Keratinocyte (primary cell): Measurements from ENCODE around the gene LMBR1. TPM values are rescaled to one million over a fixed set of nuclear protein-coding genes. Genes with fewer than 3 reads are reported as not detected.

Experiments used
- DNase-seq: peaks from one replicate; pipeline ENCODE4 v3.0.0-alpha.2; 2011; ENCODE audit warnings: low read depth, missing footprints, low spot score
- FAIRE-seq: peaks from 2 replicates; lab custom pipeline; 2011; peaks lifted over from hg19 to GRCh38; lab: Jason Lieb, UNC
- H2AFZ ChIP-seq: 2 replicates; pipeline ENCODE4 v1.6.0; 2012; ENCODE audit warnings: low read length, control low read depth, inconsistent platforms; ENCODE audit not compliant: control insufficient read depth
- H3K27ac ChIP-seq: 2 replicates; pipeline ENCODE4 v1.5.1; 2011; ENCODE audit warnings: low read length; ENCODE audit not compliant: control insufficient read depth, insufficient read depth
- H3K27me3 ChIP-seq: 3 replicates; pipeline ENCODE4 v1.6.0; 2011; ENCODE audit warnings: low read length; ENCODE audit not compliant: control insufficient read depth, insufficient read depth; ENCODE audit errors: extremely low read depth
- H3K36me3 ChIP-seq, 2 experiments: 2 replicates in 1 of 2; 3 replicates in 1 of 2; pipeline ENCODE4 v1.5.1; 2011; ENCODE audit warnings: low read length in 2 of 2, mild to moderate bottlenecking in 1 of 2; ENCODE audit not compliant: control insufficient read depth in 2 of 2, insufficient read depth in 2 of 2; ENCODE audit errors: extremely low read depth in 1 of 2
- H3K4me1 ChIP-seq: 3 replicates; pipeline ENCODE4 v1.5.1; 2011; ENCODE audit warnings: low read length; ENCODE audit not compliant: control insufficient read depth, insufficient read depth; ENCODE audit errors: extremely low read depth
- H3K4me2 ChIP-seq: 3 replicates; pipeline ENCODE4 v1.6.0; 2011; ENCODE audit warnings: low read depth, low read length; ENCODE audit not compliant: control insufficient read depth, insufficient read depth; ENCODE audit errors: extremely low read depth
- H3K4me3 ChIP-seq, 3 experiments: fragments of 200-600 bp in 1 of 3; sonication (generic) in 1 of 3; 2 replicates in 2 of 3; 3 replicates in 1 of 3; pipeline ENCODE4 v1.5.1; 2011 to 2016; ENCODE audit warnings: low read length in 3 of 3, mild to moderate bottlenecking in 3 of 3, control low read depth in 2 of 3, inconsistent platforms in 1 of 3, low read depth in 1 of 3, mixed read lengths in 1 of 3, mixed run types in 1 of 3, moderate library complexity in 1 of 3; ENCODE audit not compliant: control insufficient read depth in 2 of 3, insufficient read depth in 2 of 3; ENCODE audit errors: extremely low read depth in 1 of 3
- H3K79me2 ChIP-seq: 2 replicates; pipeline ENCODE4 v1.6.0; 2012; ENCODE audit warnings: low read length; ENCODE audit not compliant: control insufficient read depth, insufficient read depth
- H3K9ac ChIP-seq: 3 replicates; pipeline ENCODE4 v1.6.0; 2011; ENCODE audit warnings: low read length; ENCODE audit not compliant: control insufficient read depth, insufficient read depth; ENCODE audit errors: extremely low read depth
- H3K9me1 ChIP-seq: 3 replicates; pipeline ENCODE4 v1.6.0; 2011; ENCODE audit warnings: low read length; ENCODE audit not compliant: control insufficient read depth, insufficient read depth; ENCODE audit errors: extremely low read depth
- H3K9me3 ChIP-seq: 2 replicates; pipeline ENCODE4 v1.5.1; 2012; ENCODE audit warnings: low read depth, low read length; ENCODE audit not compliant: control insufficient read depth
- H4K20me1 ChIP-seq: 3 replicates; pipeline ENCODE4 v1.6.0; 2011; ENCODE audit warnings: low read length; ENCODE audit not compliant: control insufficient read depth, insufficient read depth; ENCODE audit errors: extremely low read depth
- CTCF ChIP-seq, 3 experiments: IDR thresholded peaks in 1 of 3; conservative IDR thresholded peaks in 1 of 3; optimal IDR thresholded peaks in 1 of 3; 2 replicates in 2 of 3; 3 replicates in 1 of 3; pipeline versions ENCODE3 to v1.5.1; 2011; ENCODE audit warnings: low read length in 3 of 3, mild to moderate bottlenecking in 3 of 3, moderate library complexity in 2 of 3, control low read depth in 1 of 3, inconsistent platforms in 1 of 3; ENCODE audit not compliant: insufficient read depth in 2 of 3; ENCODE audit errors: extremely low read depth in 1 of 3
- EZH2 ChIP-seq: IDR thresholded peaks from one replicate; pipeline ENCODE4 v1.6.1; 2012; ENCODE audit warnings: inconsistent platforms, mild to moderate bottlenecking, low read length, moderate library complexity
- dilution Hi-C: fragments of 300-500 bp; cut with MboI; formaldehyde crosslinking; loops from one replicate; pipeline ENCODE4 v1.7.0; 2020; ENCODE audit warnings: low sequenced_read_pairs; ENCODE audit not compliant: extremely low pct_ligation_motif_present
- polyA plus RNA-seq, 5 experiments: library from polyadenylated mRNA; depleted of rRNA in 3 of 5; stranded (reverse) in 3 of 5; stranded (forward) in 1 of 5; unstranded in 1 of 5; fragments of >200 nt; gene quantifications; 1 replicate in 1 of 5; 2 replicates in 3 of 5; 3 replicates in 1 of 5; pipeline versions ENCODE4 v1.2.1 to v1.2.3, GENCODE V29; 2011 to 2012; ENCODE audit warnings: missing spikeins in 2 of 5, low read depth in 1 of 5, low replicate concordance in 1 of 5

Gene LMBR1
- polyA plus RNA-seq, 1 donor (not counting 4 experiments of a cell fraction or from before 2014, with no cell fraction given) = 30.2 TPM

DNA sequence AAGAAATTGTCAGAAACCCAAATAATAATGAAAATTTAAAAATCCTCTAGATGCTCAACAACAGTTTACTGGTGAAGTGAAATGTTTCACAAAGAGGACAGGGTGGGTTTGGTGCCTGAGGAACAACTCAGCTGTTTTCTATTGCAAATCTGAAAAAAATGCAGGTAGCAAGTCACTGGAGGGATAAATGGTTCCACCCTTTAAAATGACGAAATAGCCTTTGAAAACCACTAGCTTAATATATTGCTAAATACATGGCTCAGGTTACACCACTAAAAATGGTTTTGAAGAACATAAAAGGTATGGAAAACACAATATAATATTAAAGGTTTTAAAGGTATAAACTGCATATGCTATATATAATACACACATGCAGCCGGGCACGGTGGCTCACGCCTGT lies 69.5 kb downstream of the LMBR1 start:
- no peak overlapping the region for H3K4me2 ChIP-seq
- no peak for DNase-seq
- H3K9me3 ChIP-seq = no peaks in the 10 kb centered on the region
- no peaks in the 10 kb centered on the region for H3K36me3 ChIP-seq
- no peaks in the 10 kb centered on the region for H3K9me1 ChIP-seq
- H3K79me2 ChIP-seq = no peaks in the 10 kb centered on the region
- no peaks in the 10 kb centered on the region for H3K27me3 ChIP-seq
- no peak overlapping the region for H3K4me3 ChIP-seq
- FAIRE-seq = no peak
- dilution Hi-C loops = no loop called here
- H3K9ac ChIP-seq = no peak overlapping the region
- no peak overlapping the region for H2AFZ ChIP-seq
- no peaks in the 10 kb centered on the region for H3K4me1 ChIP-seq
- no peak for TF ChIP-seq EZH2
- TF ChIP-seq CTCF (optimal IDR thresholded peaks at IDR 0.05 in 1 of 3, IDR thresholded peaks at IDR 0.05 in 1 of 3, conservative IDR thresholded peaks at IDR 0.05 in 1 of 3; ENCODE audit: extremely low read depth in 1 of 3, insufficient read depth in 2 of 3, low read length in 3 of 3) = no peak
- H3K27ac ChIP-seq = no peak overlapping the region
- H4K20me1 ChIP-seq = no peaks in the 10 kb centered on the region

- dilution Hi-C loops = no loop called here
- H3K4me2 ChIP-seq = no peak overlapping the region
- no peak for FAIRE-seq
- DNase-seq = no peak
- H2AFZ ChIP-seq = no peak overlapping the region
- H3K4me3 ChIP-seq = no peak overlapping the region
- no peaks in the 10 kb centered on the region for H3K36me3 ChIP-seq
- H3K27ac ChIP-seq = no peak overlapping the region
- no peaks in the 10 kb centered on the region for H3K4me1 ChIP-seq
- no peaks in the 10 kb centered on the region for H3K9me3 ChIP-seq
- H3K27me3 ChIP-seq = no peaks in the 10 kb centered on the region
- no peak for TF ChIP-seq EZH2
- TF ChIP-seq CTCF (optimal IDR thresholded peaks at IDR 0.05 in 1 of 3, IDR thresholded peaks at IDR 0.05 in 1 of 3, conservative IDR thresholded peaks at IDR 0.05 in 1 of 3; ENCODE audit: extremely low read depth in 1 of 3, insufficient read depth in 2 of 3, low read length in 3 of 3) = peak; percentile 22 to 34 (median 22)
- H3K79me2 ChIP-seq = no peaks in the 10 kb centered on the region
- no peaks in the 10 kb centered on the region for H3K9me1 ChIP-seq
- no peaks in the 10 kb centered on the region for H4K20me1 ChIP-seq
- no peak overlapping the region for H3K9ac ChIP-seq
Measured at GRCh38 chr7:156820445-156821063, 72.4 kb downstream of the LMBR1 start.
